Rectal smooth muscle tissue (tissue), 1 donor: ENCODE measurements around the gene ANXA8.

Experiments used
- H3K27ac ChIP-seq: one replicate; pipeline ENCODE4 v1.7.0; 2013; ENCODE audit warnings: low read depth, low read length, inconsistent platforms
- H3K27me3 ChIP-seq: one replicate; pipeline ENCODE4 v1.7.0; 2013; ENCODE audit warnings: low read length; ENCODE audit not compliant: control insufficient read depth, insufficient read depth
- H3K36me3 ChIP-seq: one replicate; pipeline ENCODE4 v1.7.0; 2013; ENCODE audit warnings: low read length; ENCODE audit not compliant: control insufficient read depth, insufficient read depth
- H3K4me1 ChIP-seq: one replicate; pipeline ENCODE4 v1.7.0; 2013; ENCODE audit warnings: low read length; ENCODE audit not compliant: control insufficient read depth, insufficient read depth
- H3K4me3 ChIP-seq: one replicate; pipeline ENCODE4 v1.7.0; 2013; ENCODE audit warnings: low read length
- H3K9ac ChIP-seq: one replicate; pipeline ENCODE4 v1.7.0; 2013; ENCODE audit warnings: low read length

The ANXA8 gene

GRCh38 chr10:47425813-47426419, 58.0 kb downstream of the ANXA8 start:
- Histone ChIP-seq H3K27ac (no peak overlapping the region), H3K4me3 (no peak overlapping the region), H3K27me3 (no peaks in the 10 kb centered on the region), H3K4me1 (no peaks in the 10 kb centered on the region), H3K36me3 (no peaks in the 10 kb centered on the region), H3K9ac (no peak overlapping the region)

DNA sequence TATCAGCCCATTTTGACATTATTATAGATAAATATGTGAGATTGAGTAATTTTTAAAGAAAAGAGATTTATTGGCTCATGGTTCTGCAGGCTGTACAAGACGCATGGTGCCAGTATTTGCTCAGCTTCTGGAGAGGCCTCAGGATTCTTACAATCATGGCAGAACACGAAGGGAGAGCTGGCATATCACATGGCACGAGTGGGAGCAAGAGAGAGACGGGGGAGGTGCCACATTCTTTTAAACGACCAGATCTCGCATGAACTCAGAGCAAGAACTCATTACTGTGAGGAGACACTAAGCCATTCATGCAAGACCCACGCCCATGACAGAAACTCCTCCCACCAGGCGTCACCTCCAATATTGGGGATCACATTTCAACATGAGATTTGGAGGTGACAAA, 59.7 kb downstream of the ANXA8 start:
- H3K27ac ChIP-seq, result no peak overlapping the region
- no peak overlapping the region for H3K9ac ChIP-seq
- no peaks in the 10 kb centered on the region for H3K36me3 ChIP-seq
- no peak overlapping the region for H3K4me3 ChIP-seq
- no peaks in the 10 kb centered on the region for H3K27me3 ChIP-seq
- H3K4me1 ChIP-seq, result no peaks in the 10 kb centered on the region

- Histone ChIP-seq H3K27ac (no peak overlapping the region), H3K27me3 (no peaks in the 10 kb centered on the region), H3K4me3 (no peak overlapping the region), H3K4me1 (no peaks in the 10 kb centered on the region), H3K36me3 (no peaks in the 10 kb centered on the region), H3K9ac (no peak overlapping the region)
Observed at GRCh38 chr10:47423476-47423875, 60.4 kb downstream of the ANXA8 start.

GRCh38 chr10:47421057-47421952, 62.6 kb downstream of the ANXA8 start:
- H3K4me3 ChIP-seq, result no peak overlapping the region
- no peaks in the 10 kb centered on the region for H3K4me1 ChIP-seq

DNA sequence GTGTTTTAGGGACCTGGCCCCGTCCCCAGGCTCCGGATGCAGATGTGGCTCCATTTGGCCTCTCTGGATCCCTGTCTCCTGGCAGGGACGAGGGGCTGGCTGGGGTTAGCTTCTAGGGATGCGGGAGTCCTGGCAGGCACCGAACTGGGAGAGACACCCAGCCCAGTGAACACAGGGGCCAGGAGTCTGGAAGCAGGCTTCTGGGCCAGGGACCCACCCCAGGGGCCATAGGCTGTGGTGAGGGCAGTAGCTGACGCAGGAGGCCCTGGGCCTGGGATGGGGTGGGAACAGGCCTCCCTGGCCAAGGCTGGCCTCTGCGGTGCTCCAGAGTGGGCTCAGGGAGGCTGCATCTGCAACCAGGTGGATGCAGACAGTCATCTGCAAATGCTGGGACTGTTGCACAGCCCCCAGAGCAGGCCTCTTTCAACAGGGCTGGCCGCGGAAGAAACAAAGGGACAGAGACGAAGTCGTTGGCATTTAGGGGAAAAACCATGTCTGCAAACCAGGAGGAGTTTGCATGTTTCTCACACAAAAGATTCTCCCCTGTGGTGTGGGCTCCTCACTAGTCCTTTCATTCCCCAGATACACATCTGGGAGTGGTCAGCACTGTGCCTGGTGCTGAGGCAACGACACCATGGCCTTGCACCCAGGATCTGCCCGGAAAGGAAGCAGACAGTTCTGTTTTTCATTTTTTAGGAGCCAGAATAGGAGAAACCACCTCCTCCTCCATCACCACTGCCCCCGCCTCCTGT, 63.4 kb downstream of the ANXA8 start:
- no peak overlapping the region for H3K4me3 ChIP-seq
- no peak overlapping the region for H3K27ac ChIP-seq
- H3K4me1 ChIP-seq, result no peaks in the 10 kb centered on the region
- H3K27me3 ChIP-seq, result no peaks in the 10 kb centered on the region
- no peaks in the 10 kb centered on the region for H3K36me3 ChIP-seq
- H3K9ac ChIP-seq, result no peak overlapping the region

More at GRCh38 chr10:47421057-47421952, 62.6 kb downstream of the ANXA8 start:
- H3K27me3 ChIP-seq, result no peaks in the 10 kb centered on the region
- no peak overlapping the region for H3K27ac ChIP-seq
- no peaks in the 10 kb centered on the region for H3K36me3 ChIP-seq
- no peak overlapping the region for H3K9ac ChIP-seq

- Histone ChIP-seq H3K36me3 (no peaks in the 10 kb centered on the region), H3K4me3 (no peak overlapping the region), H3K9ac (no peak overlapping the region), H3K4me1 (no peaks in the 10 kb centered on the region), H3K27me3 (no peaks in the 10 kb centered on the region), H3K27ac (no peak overlapping the region)
Observed at GRCh38 chr10:47419421-47419820, 64.5 kb downstream of the ANXA8 start.

DNA sequence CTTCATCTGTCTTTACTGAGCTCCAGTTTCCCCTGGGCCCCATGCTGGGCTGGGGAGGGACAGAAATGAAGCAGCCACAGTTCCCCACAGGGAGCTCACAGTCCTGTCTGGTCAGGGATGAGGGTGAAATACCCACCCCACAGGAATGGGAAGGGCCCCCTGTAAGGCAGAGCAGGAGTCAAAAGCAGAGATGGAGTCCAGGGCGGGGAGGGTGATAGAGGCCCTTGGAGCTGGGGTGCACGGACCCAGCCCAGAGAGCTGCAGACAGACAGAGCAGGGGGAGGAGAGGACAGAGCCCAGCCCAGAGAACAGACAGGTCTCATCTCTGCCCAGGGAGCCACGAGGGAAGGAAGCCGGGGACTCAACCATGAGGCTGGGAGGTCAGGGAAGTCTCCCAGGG, 64.9 kb downstream of the ANXA8 start:
- H3K9ac ChIP-seq, result no peak overlapping the region
- no peaks in the 10 kb centered on the region for H3K4me1 ChIP-seq
- no peak overlapping the region for H3K27ac ChIP-seq
- H3K36me3 ChIP-seq, result no peaks in the 10 kb centered on the region
- H3K27me3 ChIP-seq, result no peaks in the 10 kb centered on the region
- no peak overlapping the region for H3K4me3 ChIP-seq

DNA sequence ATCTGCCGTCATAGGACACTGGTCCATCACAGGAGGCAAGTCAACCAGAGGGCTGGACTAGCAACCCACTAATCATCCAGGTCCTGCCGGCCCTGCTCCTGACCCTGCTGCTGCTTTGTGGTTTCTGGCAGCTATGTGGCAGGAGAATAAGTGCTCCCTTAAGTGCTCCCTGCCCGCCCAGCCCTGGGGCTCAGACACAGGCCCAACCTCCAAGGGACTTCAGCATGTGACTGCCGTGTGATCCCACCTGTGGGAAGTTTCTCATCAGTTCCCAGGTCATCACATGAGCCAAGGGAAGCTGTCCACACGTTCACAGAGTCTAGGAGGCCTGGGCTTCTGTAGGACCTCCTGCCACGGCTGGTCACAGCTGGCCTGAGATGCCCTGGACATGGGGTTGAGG, 65.6 kb downstream of the ANXA8 start:
- H3K36me3 ChIP-seq, result no peaks in the 10 kb centered on the region
- no peak overlapping the region for H3K4me3 ChIP-seq
- H3K27me3 ChIP-seq, result no peaks in the 10 kb centered on the region
- no peak overlapping the region for H3K9ac ChIP-seq
- H3K27ac ChIP-seq, result no peak overlapping the region
- no peaks in the 10 kb centered on the region for H3K4me1 ChIP-seq
